ENCODE measurements around the gene ZNF213. TPM values are rescaled to one million over a fixed set of nuclear protein-coding genes. Genes with fewer than 3 reads are reported as not detected.

ZNF213 gene
- total RNA-seq, 1 donor from 2014 or later, result 13.4 TPM

DNA sequence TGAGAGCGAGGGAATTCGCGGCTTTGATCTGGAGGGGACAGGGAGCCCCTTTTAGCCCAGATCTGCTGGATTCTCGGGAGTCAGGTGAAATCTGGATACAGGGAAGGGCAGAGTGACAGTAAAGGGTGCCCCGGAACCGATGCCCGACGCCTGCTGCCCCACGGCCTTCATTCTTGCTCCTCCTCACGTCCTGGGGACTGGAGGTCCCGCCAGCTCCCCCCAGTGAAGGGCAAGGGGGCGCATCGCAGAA, 53.8 kb downstream of the ZNF213 start:
- no peaks in the 10 kb centered on the region for H3K9me3 Mint-ChIP-seq (ENCODE audit: low read depth)
- peaks cover 8% of the 10 kb centered on the region for H3K4me1 Mint-ChIP-seq (ENCODE audit: low read depth)
- DNase-seq (ENCODE audit: low spot score, unreplicated experiment), result no peak
- peaks cover 79% of the 10 kb centered on the region for H3K27me3 Mint-ChIP-seq
- no peaks in the 10 kb centered on the region for H3K36me3 Mint-ChIP-seq (ENCODE audit: insufficient read depth)
- H3K4me3 Mint-ChIP-seq (ENCODE audit: low read depth), result peak overlapping the region; percentile 72
- H3K27ac Mint-ChIP-seq, result no peak overlapping the region
- TF ChIP-seq, protein P1, sequence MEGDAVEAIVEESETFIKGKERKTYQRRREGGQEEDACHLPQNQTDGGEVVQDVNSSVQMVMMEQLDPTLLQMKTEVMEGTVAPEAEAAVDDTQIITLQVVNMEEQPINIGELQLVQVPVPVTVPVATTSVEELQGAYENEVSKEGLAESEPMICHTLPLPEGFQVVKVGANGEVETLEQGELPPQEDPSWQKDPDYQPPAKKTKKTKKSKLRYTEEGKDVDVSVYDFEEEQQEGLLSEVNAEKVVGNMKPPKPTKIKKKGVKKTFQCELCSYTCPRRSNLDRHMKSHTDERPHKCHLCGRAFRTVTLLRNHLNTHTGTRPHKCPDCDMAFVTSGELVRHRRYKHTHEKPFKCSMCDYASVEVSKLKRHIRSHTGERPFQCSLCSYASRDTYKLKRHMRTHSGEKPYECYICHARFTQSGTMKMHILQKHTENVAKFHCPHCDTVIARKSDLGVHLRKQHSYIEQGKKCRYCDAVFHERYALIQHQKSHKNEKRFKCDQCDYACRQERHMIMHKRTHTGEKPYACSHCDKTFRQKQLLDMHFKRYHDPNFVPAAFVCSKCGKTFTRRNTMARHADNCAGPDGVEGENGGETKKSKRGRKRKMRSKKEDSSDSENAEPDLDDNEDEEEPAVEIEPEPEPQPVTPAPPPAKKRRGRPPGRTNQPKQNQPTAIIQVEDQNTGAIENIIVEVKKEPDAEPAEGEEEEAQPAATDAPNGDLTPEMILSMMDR (IDR thresholded peaks at IDR 0.05; ENCODE audit: unreplicated experiment), result no peak

DNA sequence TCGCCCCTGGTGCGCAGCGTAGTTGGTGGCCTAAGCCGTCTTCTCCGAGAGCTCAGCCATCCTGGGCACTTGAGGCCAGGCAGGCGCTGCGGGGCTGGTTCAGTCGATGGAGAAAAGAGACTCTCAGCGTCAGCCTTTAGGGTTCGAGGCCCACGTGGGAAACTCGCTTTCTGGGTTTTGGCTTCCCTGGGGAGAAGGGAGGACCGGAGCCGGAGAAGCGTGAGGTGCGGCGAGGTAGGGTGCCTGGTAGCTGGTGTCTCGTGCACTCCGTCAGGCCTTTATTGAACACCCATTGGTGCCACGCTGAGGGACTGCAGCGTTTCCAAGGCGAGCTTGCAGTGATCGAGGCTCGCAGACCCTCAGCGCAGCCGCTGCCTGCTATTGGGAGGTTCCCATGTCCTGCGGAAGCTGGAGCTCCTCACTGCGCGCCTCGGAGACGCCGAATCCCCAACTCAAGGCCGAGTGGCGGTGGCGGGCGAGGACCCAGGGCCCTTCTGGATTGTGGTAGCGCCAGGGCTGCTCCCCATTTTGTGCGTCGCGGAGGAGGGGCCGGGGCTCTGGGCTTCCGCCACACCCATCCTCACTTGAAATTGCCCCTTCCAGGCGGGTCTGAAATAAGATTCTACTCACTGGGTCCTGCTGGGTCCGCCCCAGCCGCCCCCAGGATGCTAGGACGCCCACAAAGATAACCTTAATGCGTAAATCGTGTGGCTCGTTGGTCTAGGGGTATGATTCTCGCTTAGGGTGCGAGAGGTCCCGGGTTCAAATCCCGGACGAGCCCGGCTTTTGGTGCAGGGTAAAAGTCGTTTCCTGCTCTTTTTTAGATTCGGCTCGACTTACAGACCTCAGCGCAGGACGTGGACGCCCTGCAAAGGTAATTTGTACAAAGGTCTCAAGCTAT, 54.3 kb downstream of the ZNF213 start:
- Mint-ChIP-seq H3K27ac (peak overlapping the region; percentile 33), H3K4me1 (ENCODE audit: low read depth) (peaks cover 5% of the 10 kb centered on the region), H3K4me3 (ENCODE audit: low read depth) (peak overlapping the region; percentile 72), H3K9me3 (ENCODE audit: low read depth) (no peaks in the 10 kb centered on the region), H3K27me3 (peaks cover 79% of the 10 kb centered on the region), H3K36me3 (ENCODE audit: insufficient read depth) (no peaks in the 10 kb centered on the region)
- DNase-seq (ENCODE audit: low spot score, unreplicated experiment), result no peak
- TF ChIP-seq, protein P1 (IDR thresholded peaks at IDR 0.05; ENCODE audit: unreplicated experiment), result no peak

DNA sequence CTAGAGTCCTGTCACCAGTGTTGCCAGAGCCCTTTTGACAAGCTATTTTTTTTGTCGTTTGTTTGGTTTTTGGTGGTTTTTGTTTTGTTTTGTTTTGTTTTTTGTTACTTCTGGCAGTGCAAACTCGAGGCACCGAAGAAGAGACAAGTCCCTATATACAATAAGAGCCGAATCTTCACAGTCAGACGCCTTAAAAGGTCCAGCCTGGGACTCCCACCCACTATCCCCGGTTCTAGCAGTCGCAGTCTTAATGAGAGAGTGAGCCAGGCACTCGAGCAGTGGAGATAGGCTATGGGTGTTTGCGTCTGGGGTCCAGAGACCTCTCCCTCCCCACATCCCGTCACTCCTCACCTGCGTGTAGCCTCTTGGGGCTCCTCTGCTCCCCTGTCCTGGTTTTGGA, 55.0 kb downstream of the ZNF213 start:
- TF ChIP-seq, protein P1 (IDR thresholded peaks at IDR 0.05; ENCODE audit: unreplicated experiment), result no peak
- H3K9me3 Mint-ChIP-seq (ENCODE audit: low read depth), result no peaks in the 10 kb centered on the region
- peak overlapping the region; percentile 32 for H3K4me3 Mint-ChIP-seq (ENCODE audit: low read depth)
- H3K27me3 Mint-ChIP-seq, result peaks cover 81% of the 10 kb centered on the region
- DNase-seq (ENCODE audit: low spot score, unreplicated experiment), result no peak
- H3K27ac Mint-ChIP-seq, result peak overlapping the region; percentile 57
- peaks cover 5% of the 10 kb centered on the region for H3K4me1 Mint-ChIP-seq (ENCODE audit: low read depth)
- no peaks in the 10 kb centered on the region for H3K36me3 Mint-ChIP-seq (ENCODE audit: insufficient read depth)

DNA sequence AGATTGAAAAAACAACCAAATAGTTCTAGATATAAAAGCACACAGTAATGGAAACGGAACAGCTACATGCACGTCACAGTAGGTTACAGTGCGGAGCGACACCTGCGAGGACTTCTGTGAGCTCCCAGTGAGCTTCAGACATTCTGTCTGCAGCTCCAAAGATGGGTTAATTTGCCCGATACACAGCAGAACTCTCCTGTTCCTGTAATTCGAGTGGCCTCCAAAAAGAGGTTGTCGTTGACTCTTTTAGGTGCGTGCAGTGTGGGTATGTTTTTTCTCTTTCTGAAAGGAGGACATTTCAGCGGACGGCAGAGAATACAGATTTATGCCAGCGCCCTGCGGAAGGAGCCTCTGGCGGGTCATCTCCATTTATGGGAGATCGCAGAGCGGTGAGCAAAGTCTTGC, 56.1 kb downstream of the ZNF213 start:
- Mint-ChIP-seq H3K27me3 (peaks cover 82% of the 10 kb centered on the region), H3K36me3 (ENCODE audit: insufficient read depth) (no peaks in the 10 kb centered on the region), H3K27ac (no peak overlapping the region), H3K4me1 (ENCODE audit: low read depth) (peaks cover 5% of the 10 kb centered on the region), H3K4me3 (ENCODE audit: low read depth) (no peak overlapping the region), H3K9me3 (ENCODE audit: low read depth) (no peaks in the 10 kb centered on the region)
- TF ChIP-seq, protein P1 (IDR thresholded peaks at IDR 0.05; ENCODE audit: unreplicated experiment), result no peak
- DNase-seq (ENCODE audit: low spot score, unreplicated experiment), result no peak

Other genes with a start within 250 kb of the ZNF213 start
- gene FLYWCH1, start 223.1 kb upstream of the ZNF213 start, total RNA-seq, result 19.5 and 20.7 TPM in 2 replicates
- gene KREMEN2, start 170.8 kb upstream of the ZNF213 start, total RNA-seq, result 0.31 and 0.47 TPM in 2 replicates
- gene PAQR4, start 165.7 kb upstream of the ZNF213 start, total RNA-seq, result 13.0 and 13.1 TPM in 2 replicates
- 33.7 and 36.5 TPM in 2 replicates for gene PKMYT1, start 154.6 kb upstream of the ZNF213 start, total RNA-seq
- gene CLDN9, start 122.1 kb upstream of the ZNF213 start, total RNA-seq, result 2.2 and 2.9 TPM in 2 replicates
- gene CLDN6, start 116.8 kb upstream of the ZNF213 start, total RNA-seq, result 563 and 578 TPM in 2 replicates
- gene TNFRSF12A, start 114.7 kb upstream of the ZNF213 start, total RNA-seq, result 44.3 and 57.4 TPM in 2 replicates
- 22.4 and 25.3 TPM in 2 replicates for gene HCFC1R1, start 111.1 kb upstream of the ZNF213 start, total RNA-seq
- 44.1 and 47.4 TPM in 2 replicates for gene THOC6, start 111.0 kb upstream of the ZNF213 start, total RNA-seq
- gene BICDL2, start 98.1 kb upstream of the ZNF213 start, total RNA-seq, result 10.4 and 11.7 TPM in 2 replicates
- gene MMP25, start 88.5 kb upstream of the ZNF213 start, total RNA-seq, result 0.13 and 0.19 TPM in 2 replicates
- 2.9 and 4.6 TPM in 2 replicates for gene IL32, start 69.4 kb upstream of the ZNF213 start, total RNA-seq
- gene ZSCAN10, start 35.7 kb upstream of the ZNF213 start, total RNA-seq, result 0.33 and 0.34 TPM in 2 replicates
- gene ZNF205, start 22.4 kb upstream of the ZNF213 start, total RNA-seq, result 23.3 and 23.9 TPM in 2 replicates
- not detected in 2 replicates for gene OR1F1, start 53.2 kb downstream of the ZNF213 start, total RNA-seq
- gene ZNF200, start 100.1 kb downstream of the ZNF213 start, total RNA-seq, result 11.2 and 11.9 TPM in 2 replicates
- gene MEFV, start 121.6 kb downstream of the ZNF213 start, total RNA-seq, result not detected in 2 replicates
- 29.4 and 33.8 TPM in 2 replicates for gene ZNF263, start 148.5 kb downstream of the ZNF213 start, total RNA-seq
- 5.4 and 5.8 TPM in 2 replicates for gene TIGD7, start 170.4 kb downstream of the ZNF213 start, total RNA-seq
- 57.4 and 58.7 TPM in 2 replicates for gene ZNF75A, start 170.5 kb downstream of the ZNF213 start, total RNA-seq
- 0.19 TPM in 1 of 2 replicates, not detected in the other for gene OR2C1, start 220.9 kb downstream of the ZNF213 start, total RNA-seq

All from progenitor cell of endocrine pancreas (in vitro differentiated cells).